OCI-LY3 (cell line): ENCODE results near the gene FLRT2.

Source experiments
- EZH2phosphoT487 ChIP-seq: fragments of 200-600 bp; shearing (Covaris generic); IDR thresholded peaks from 2 replicates; pipeline ENCODE4 v1.6.1; 2018; ENCODE audit warnings: antibody characterized with exemption, mixed run types, low read depth
- TF ChIP-seq, protein P1 (sequence below): fragments of 200-600, 300-600 bp; sonication (generic); IDR thresholded peaks from 2 replicates; pipeline ENCODE4 v1.5.1; 2014; ENCODE audit warnings: antibody characterized with exemption, low read length, low read depth

DNA sequence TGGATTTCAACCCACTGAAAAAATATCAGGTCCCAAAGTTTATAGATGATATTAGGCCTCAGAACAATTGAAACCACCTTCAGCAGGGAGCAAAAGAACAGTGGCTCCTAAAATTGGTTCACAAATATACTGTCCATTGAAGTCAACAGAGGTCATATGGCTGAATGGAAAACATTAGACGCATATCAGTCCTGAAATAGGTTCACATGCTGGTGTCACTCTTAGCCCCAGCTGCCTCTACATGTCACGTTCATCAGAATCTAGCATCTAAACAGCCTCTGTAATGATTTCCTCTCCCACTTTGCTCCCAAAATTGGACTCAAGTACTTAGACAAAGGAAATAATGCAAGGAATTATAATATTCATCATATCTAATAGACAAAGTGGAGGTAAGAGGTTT, 8.7 kb downstream of the FLRT2 start:
- TF ChIP-seq, protein P1, sequence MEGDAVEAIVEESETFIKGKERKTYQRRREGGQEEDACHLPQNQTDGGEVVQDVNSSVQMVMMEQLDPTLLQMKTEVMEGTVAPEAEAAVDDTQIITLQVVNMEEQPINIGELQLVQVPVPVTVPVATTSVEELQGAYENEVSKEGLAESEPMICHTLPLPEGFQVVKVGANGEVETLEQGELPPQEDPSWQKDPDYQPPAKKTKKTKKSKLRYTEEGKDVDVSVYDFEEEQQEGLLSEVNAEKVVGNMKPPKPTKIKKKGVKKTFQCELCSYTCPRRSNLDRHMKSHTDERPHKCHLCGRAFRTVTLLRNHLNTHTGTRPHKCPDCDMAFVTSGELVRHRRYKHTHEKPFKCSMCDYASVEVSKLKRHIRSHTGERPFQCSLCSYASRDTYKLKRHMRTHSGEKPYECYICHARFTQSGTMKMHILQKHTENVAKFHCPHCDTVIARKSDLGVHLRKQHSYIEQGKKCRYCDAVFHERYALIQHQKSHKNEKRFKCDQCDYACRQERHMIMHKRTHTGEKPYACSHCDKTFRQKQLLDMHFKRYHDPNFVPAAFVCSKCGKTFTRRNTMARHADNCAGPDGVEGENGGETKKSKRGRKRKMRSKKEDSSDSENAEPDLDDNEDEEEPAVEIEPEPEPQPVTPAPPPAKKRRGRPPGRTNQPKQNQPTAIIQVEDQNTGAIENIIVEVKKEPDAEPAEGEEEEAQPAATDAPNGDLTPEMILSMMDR, result no peak
- no peak for TF ChIP-seq EZH2phosphoT487
